Stimulated activated CD8-positive, alpha-beta memory T cell treated with anti-CD3 and anti-CD28 coated beads, Interleukin-12 subunit alpha, Interleukin-12 subunit beta, amount 100 ng/mL, for 24 hours (primary cell): ENCODE measurements around the gene WDR47.
A peak's percentile ranks its signal among the peaks of the same experiment; 100 is the strongest.
"Not testable (repeated sequence)": the region's sequence is repeated elsewhere in the genome, so short reads cannot be mapped to it uniquely, and the experiment has no call there.

ENCODE experiments used
- DNase-seq: peaks from one replicate; pipeline ENCODE4 v3.0.0-alpha.2; 2020; ENCODE audit errors: extremely low read depth

The WDR47 gene

GRCh38 chr1:109052145-109052544, 10.2 kb upstream of the WDR47 start:
- not testable (repeated sequence) for DNase-seq

- no peak for DNase-seq
Measured at GRCh38 chr1:109050228-109050995, 8.5 kb upstream of the WDR47 start.

DNA sequence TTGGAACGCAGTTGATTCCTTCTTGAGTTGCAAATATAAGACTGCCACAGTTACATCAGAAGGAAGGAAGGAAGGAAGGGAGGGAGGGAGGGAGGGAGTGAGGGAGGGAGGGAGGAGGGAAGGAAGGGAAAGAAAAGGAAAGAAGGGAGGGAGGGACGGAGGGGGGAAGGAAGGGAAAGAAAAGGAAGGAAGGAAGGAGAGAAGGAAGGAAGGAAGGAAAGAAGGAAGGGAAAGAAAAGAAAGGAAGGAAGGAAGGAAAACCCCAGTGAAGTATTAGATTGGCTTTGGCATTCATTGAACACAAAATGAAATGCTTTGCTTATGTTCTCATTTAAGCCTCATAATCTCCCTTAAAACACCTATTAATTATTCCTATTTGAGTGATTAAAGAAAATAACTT, 6.4 kb upstream of the WDR47 start:
- no peak for DNase-seq

- DNase-seq: no peak
Measured at GRCh38 chr1:109047339-109047738, 5.4 kb upstream of the WDR47 start.

GRCh38 chr1:109046671-109047070, 4.8 kb upstream of the WDR47 start:
- DNase-seq: no peak

GRCh38 chr1:109045595-109045994, 3.7 kb upstream of the WDR47 start:
- no peak for DNase-seq

DNA sequence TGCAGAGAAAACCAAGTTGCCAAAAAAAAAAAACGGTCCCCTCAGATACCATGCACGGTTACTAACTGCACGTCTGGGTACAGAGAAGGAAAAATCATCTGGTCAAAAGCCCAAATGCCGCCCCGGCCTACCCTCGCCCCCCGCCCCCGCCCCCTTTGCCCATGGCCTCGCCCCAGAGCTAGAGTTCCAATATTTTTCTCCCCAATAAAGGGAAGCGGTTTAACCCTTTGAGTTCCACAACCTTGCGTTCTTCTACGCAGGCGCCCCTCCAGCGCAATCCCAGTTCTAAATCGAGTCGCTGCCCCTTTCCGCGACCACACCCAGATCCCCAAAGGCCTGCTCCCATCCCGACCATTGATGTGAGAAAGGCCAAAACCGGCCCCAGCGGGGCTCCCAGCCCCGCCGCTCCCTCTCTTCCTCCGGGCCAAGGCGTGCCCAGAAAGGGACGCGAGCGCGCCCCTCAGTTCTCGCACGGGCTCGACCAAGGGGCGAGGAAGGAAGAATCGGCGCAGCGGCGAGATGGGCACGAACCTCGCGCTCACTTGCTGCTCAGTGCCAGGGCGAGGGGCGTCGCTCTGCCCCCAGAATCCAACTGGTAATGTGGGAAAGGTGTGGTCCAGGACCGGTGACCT, 797 bp downstream of the WDR47 start:
- DNase-seq: no peak

- no peak for DNase-seq
Measured at GRCh38 chr1:109040627-109040988, 1.3 kb downstream of the WDR47 start.

DNA sequence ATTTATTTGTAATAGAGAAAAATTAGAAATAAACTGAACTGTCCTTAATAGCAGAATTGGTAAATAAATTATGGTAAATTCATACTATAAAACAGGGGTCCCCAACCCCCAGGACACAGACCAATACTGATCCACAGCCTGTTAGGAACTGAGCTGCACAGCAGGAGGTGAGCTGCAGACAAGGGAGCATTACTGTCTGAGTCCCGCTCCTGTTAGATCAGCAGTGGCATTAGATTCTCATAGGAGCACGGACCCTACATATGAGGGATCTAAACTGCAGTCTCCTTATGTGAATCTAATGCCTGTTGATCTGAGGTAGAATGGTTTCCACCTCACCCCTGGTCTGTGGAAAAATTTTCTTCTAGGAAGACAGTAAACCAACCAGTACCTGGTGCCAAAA, 7.5 kb downstream of the WDR47 start:
- DNase-seq: no peak

DNA sequence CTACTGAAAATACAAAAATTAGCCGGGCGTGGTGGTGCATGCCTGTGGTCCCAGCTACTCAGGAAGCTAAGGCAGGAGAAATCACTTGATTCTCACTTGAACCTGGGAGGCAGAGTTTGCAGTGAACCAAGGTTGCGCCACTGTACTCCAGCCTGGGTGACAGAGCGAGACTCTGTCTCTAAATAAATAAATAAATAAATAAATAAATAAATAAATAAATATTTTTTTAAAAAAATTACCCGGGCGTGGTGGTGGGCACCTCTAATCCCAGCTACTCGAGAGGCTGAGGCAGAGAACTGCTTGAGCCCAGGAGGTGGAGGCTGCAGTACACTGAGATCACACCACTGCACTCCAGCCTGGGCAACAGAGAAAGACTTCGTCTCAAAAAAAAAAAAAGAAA, 12.4 kb downstream of the WDR47 start:
- not testable (repeated sequence) for DNase-seq

- DNase-seq: no peak
Measured at GRCh38 chr1:109027841-109028240, 14.1 kb downstream of the WDR47 start.

DNA sequence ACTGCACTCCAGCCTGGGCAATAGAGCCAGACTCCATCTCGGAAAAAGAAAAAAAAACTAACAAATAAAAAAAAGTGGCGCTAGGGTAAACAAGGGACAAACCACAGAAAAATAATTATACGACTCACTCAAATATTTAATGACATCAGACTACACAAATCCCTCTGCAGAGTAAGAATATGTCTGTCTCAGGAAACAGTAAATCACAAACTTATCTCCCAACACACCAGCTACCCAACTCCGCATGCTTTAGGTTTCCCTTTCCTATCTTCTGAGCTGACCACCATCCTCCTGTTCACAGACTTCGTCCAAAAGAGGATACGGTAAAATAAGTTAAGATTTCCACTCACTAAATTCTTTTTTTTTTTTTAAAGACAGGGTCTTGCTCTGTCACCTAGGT, 16.2 kb downstream of the WDR47 start:
- no peak for DNase-seq

- DNase-seq: no peak
Measured at GRCh38 chr1:109024646-109025045, 17.3 kb downstream of the WDR47 start.

DNA sequence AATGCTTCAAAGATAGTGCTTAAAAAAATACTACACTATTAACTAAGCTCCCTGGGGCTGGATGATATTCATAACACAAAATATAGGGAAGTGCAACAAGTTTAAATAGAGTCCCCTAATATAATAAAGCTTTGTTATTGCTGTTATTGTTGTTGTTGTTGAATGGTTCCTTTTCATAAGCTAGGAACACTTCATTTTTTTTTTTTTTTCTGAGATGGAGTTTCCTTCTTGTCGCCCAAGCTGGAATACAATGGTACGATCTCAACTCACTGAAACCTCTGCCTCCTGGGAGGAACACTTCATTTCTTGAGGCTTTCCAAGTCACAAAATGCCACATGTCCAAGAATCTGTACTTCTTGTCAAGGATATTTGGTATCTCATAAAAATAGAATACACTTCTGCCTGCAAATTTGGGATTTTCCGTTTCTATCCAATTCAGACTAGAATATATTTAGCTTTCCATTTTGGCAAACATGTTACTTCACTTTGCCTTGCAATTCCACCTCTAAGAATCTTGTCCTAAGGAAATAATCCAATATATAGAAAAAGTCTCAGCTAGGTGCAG, 21.1 kb downstream of the WDR47 start:
- DNase-seq: no peak

GRCh38 chr1:109017719-109018118, 24.2 kb downstream of the WDR47 start:
- DNase-seq: not testable (repeated sequence)

GRCh38 chr1:109017134-109017533, 24.8 kb downstream of the WDR47 start:
- no peak for DNase-seq

- no peak for DNase-seq
Measured at GRCh38 chr1:109011335-109011734, 30.6 kb downstream of the WDR47 start.

DNA sequence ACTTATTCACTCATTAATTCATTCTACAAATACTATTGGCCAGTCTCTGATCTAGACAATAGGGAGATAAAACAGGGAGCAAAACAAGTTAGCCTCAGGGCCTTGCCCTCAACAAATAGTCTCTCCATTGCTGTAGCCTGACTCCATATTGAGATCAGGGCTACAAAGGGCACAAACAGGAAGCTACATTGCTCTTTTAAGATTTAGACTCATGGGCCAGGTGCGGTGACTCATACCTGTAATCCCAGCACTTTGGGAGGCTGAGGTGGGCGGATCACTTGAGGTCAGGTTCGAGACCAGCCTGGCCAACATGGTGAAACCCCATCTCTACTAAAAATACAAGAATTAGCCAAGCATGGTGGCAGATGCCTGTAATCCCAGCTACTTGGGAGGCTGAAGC, 45.3 kb downstream of the WDR47 start:
- not testable (repeated sequence) for DNase-seq

DNA sequence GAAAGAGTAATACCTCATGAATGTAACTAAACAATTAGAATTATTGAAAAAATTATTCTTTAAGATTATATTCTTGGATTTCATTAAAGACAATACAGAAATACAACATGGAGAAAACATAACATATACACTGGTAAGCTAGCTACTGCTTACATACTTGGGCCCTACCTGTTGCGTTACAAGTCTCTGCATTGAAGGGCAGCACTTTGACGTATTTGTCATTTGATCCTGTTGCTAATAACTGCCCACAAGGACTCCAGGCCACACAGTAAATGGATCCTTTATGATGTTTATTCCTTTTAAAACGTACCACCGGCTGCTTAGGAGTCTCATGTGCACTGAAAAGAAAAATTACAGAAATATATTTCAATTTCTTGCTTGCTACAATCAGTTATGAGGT, 58.8 kb downstream of the WDR47 start:
- no peak for DNase-seq

GRCh38 chr1:108976658-108977057, 65.2 kb downstream of the WDR47 start:
- DNase-seq: no peak

DNA sequence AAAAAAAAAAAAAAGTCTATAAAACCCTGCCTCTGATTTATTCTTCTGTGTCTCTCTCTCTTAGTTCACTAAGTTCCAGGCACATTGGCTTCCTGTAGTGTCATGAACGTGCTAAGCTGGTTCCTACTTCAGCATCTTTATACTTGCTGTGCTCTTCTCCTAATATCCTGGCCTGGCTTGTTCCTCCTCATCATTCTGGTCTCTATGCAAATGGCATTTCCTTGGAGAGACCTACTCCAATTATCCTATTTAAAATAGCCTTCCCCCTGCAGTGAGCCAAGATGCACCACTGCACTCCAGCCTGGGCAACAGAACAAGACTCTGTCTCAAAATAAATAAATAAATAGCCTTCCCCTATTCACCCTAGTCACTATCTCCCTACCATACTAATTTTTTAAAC, 69.0 kb downstream of the WDR47 start:
- no peak for DNase-seq

DNA sequence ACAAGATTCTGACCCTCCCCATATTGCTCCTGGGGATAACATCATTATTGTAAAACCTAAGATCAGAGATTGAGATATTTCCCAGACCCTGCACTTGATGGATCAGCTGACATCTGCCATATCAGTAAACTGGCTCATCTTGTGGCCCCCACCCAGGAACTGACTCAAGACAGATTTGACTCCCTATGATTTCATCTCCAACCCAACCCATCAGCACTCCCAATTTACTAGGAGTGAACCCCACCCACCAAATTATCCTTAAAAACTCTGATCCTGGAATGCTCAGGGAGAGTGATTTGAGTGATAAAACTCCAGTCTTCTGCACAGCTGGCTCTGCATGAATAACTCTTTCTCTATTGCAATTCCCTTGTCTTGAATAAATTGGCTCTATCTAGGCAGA, 72.6 kb downstream of the WDR47 start:
- DNase-seq: no peak

DNA sequence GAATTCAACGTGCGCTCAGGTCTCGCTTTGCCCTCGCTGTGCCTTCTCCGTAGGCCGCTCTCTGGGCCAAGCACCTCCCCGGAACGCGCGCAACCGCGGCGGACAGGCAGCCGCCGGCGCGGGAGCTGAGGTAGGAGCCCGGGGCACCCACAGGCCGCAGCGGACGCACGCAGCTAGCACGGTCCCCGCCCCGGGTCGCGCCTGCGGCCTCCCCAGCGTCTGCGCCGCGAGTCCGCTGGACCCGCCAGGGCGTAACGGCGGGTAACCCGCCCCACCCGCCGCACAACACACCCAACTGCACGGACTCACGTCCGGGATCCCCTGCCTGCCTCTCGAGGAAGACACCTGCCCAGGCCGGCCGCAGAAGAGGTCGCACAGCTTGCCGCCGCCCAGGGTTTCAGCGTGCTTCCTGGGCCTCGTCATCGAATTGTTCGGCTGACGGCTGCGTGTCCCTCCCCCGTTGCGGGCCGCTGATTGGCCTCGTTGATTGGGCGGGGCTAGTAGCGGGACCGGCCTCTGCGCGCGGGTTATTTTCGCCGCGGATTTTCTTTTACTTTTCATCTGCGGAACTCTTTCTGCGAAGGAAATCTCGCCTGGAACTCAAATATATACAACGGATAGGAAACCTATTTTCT, 78.7 kb downstream of the WDR47 start, which contains the start of gene CLCC1:
Gene CLCC1, minus strand, starts transcription at position 433 of the 635 bp plus-strand sequence. CDS start 13,047 bp downstream, outside the sequence.
- DNase-seq: peak; percentile 81
